ENCODE data around the gene CNTN4. TPM values are rescaled to one million over a fixed set of nuclear protein-coding genes. Genes with fewer than 3 reads are reported as not detected.
A peak's percentile ranks its signal among the peaks of the same experiment; 100 is the strongest.
"Not testable (repeated sequence)": the region's sequence is repeated elsewhere in the genome, so short reads cannot be mapped to it uniquely, and the experiment has no call there.

Gene CNTN4
- total RNA-seq, 1 donor from 2014 or later: 40.0 TPM

- DNase-seq (ENCODE audit: low spot score): peak; percentile 3
These were observed 800.1 kb downstream of the CNTN4 start for GRCh38 chr3:2898591-2899353.

- DNase-seq (ENCODE audit: low spot score): no peak
These were observed 805.4 kb downstream of the CNTN4 start for GRCh38 chr3:2904054-2904453.

- no peak for DNase-seq (ENCODE audit: low spot score)
These were observed 810.2 kb downstream of the CNTN4 start for GRCh38 chr3:2908693-2909351.

GRCh38 chr3:2910997-2911396 is 812.3 kb downstream of the CNTN4 start:
- DNase-seq (ENCODE audit: low spot score): no peak

- DNase-seq (ENCODE audit: low spot score): no peak
These were observed 817.2 kb downstream of the CNTN4 start for GRCh38 chr3:2915826-2916225.

GRCh38 chr3:2916640-2917039 is 818.0 kb downstream of the CNTN4 start:
- not testable (repeated sequence) for DNase-seq (ENCODE audit: low spot score)

- DNase-seq (ENCODE audit: low spot score): no peak
These were observed 821.4 kb downstream of the CNTN4 start for GRCh38 chr3:2920103-2920502.

- peak; percentile 54 for DNase-seq (ENCODE audit: low spot score)
These were observed 822.8 kb downstream of the CNTN4 start for GRCh38 chr3:2921452-2921851.

GRCh38 chr3:2921903-2922302 is 823.2 kb downstream of the CNTN4 start:
- DNase-seq (ENCODE audit: low spot score): peak; percentile 64

- DNase-seq (ENCODE audit: low spot score): no peak
These were observed 824.7 kb downstream of the CNTN4 start for GRCh38 chr3:2923390-2923789.

GRCh38 chr3:2927259-2927658 is 828.6 kb downstream of the CNTN4 start:
- no peak for DNase-seq (ENCODE audit: low spot score)

- no peak for DNase-seq (ENCODE audit: low spot score)
These were observed 830.9 kb downstream of the CNTN4 start for GRCh38 chr3:2929574-2929973.

GRCh38 chr3:2931265-2931664 is 832.6 kb downstream of the CNTN4 start:
- no peak for DNase-seq (ENCODE audit: low spot score)

- DNase-seq (ENCODE audit: low spot score): no peak
These were observed 835.9 kb downstream of the CNTN4 start for GRCh38 chr3:2934541-2934940.

- DNase-seq (ENCODE audit: low spot score): no peak
These were observed 838.4 kb downstream of the CNTN4 start for GRCh38 chr3:2937055-2937454.

GRCh38 chr3:2937592-2937991 is 838.9 kb downstream of the CNTN4 start:
- DNase-seq (ENCODE audit: low spot score): peak; percentile 23

- DNase-seq (ENCODE audit: low spot score): no peak
These were observed 840.0 kb downstream of the CNTN4 start for GRCh38 chr3:2938711-2939110.

- DNase-seq (ENCODE audit: low spot score): no peak
These were observed 841.4 kb downstream of the CNTN4 start for GRCh38 chr3:2940062-2940461.

GRCh38 chr3:2944628-2945027 is 846.0 kb downstream of the CNTN4 start:
- DNase-seq (ENCODE audit: low spot score): no peak

GRCh38 chr3:2945121-2945520 is 846.5 kb downstream of the CNTN4 start:
- no peak for DNase-seq (ENCODE audit: low spot score)

- no peak for DNase-seq (ENCODE audit: low spot score)
These were observed 848.9 kb downstream of the CNTN4 start for GRCh38 chr3:2947536-2947935.

- no peak for DNase-seq (ENCODE audit: low spot score)
These were observed 850.2 kb downstream of the CNTN4 start for GRCh38 chr3:2948882-2949281.

GRCh38 chr3:2950159-2950558 is 851.5 kb downstream of the CNTN4 start:
- no peak for DNase-seq (ENCODE audit: low spot score)

Measured in umbilical cord (tissue), 2 donors.